ENCODE data around the gene HNRNPUL1.
A peak's percentile ranks its signal among the peaks of the same experiment; 100 is the strongest.
"Not testable (repeated sequence)": the region's sequence is repeated elsewhere in the genome, so short reads cannot be mapped to it uniquely, and the experiment has no call there.

Gene HNRNPUL1

GRCh38 chr19:41334793-41335192 lies 70.6 kb downstream of the HNRNPUL1 start:
- DNase-seq (ENCODE audit: low read depth) = no peak
- no peak for TF ChIP-seq CTCF (conservative IDR thresholded peaks at IDR 0.05; ENCODE audit: control insufficient read depth, insufficient read depth, low read depth, low read length)

DNA sequence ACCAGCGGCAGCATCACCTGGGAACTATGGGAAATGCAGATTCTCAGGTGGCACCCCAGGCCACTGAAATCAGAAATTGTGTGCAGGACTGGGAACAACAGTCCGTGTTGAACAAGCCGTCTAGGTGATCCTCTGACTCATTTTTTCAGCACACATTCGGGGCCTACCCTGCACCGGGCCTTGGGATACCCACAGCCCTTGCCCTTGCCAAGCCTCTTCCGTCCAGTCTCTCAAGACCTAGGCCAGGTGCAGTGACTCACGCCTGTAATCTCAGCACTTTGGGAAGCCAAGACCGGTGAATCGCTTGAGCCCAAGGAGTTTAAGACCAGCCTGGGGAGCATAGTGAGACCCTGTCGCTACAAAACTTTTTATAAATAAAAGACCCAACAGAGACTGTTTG lies 71.3 kb downstream of the HNRNPUL1 start:
- TF ChIP-seq CTCF (conservative IDR thresholded peaks at IDR 0.05; ENCODE audit: control insufficient read depth, insufficient read depth, low read depth, low read length) = no peak
- no peak for DNase-seq (ENCODE audit: low read depth)
- H3K4me3 ChIP-seq (ENCODE audit: control insufficient read depth, low read depth, low read length) = no peak overlapping the region

More at GRCh38 chr19:41334793-41335192, 70.6 kb downstream of the HNRNPUL1 start:
- H3K4me3 ChIP-seq (ENCODE audit: control insufficient read depth, low read depth, low read length) = no peak overlapping the region

GRCh38 chr19:41339936-41340335 lies 75.8 kb downstream of the HNRNPUL1 start:
- no peak overlapping the region for H3K4me3 ChIP-seq (ENCODE audit: control insufficient read depth, low read depth, low read length)
- no peak for DNase-seq (ENCODE audit: low read depth)
- no peak for TF ChIP-seq CTCF (conservative IDR thresholded peaks at IDR 0.05; ENCODE audit: control insufficient read depth, insufficient read depth, low read depth, low read length)

- no peak for TF ChIP-seq CTCF (conservative IDR thresholded peaks at IDR 0.05; ENCODE audit: control insufficient read depth, insufficient read depth, low read depth, low read length)
- no peak for DNase-seq (ENCODE audit: low read depth)
- no peak overlapping the region for H3K4me3 ChIP-seq (ENCODE audit: control insufficient read depth, low read depth, low read length)
Observed at GRCh38 chr19:41341669-41342490, 77.7 kb downstream of the HNRNPUL1 start.

GRCh38 chr19:41344162-41344561 lies 80.0 kb downstream of the HNRNPUL1 start:
- no peak for TF ChIP-seq CTCF (conservative IDR thresholded peaks at IDR 0.05; ENCODE audit: control insufficient read depth, insufficient read depth, low read depth, low read length)
- no peak overlapping the region for H3K4me3 ChIP-seq (ENCODE audit: control insufficient read depth, low read depth, low read length)
- DNase-seq (ENCODE audit: low read depth) = no peak

DNA sequence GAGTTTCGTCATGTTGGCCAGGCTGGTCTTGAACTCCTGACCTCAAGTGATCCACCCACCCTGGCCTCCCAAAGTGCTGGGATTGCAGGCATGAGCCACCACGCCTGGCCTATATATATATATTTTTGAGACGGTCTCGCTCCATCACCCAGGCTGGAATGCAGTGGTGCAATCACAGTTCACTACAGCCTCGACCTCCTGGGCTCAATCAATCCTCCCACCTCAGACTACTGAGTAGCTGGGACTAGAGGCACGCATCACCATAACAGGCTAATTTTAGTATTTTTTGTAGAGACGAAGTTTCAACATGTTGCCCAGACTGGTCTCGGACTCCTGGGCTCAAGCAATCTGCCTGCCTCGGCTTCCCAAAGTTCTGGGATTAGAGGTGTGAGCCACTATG lies 82.7 kb downstream of the HNRNPUL1 start:
- not testable (repeated sequence) for DNase-seq (ENCODE audit: low read depth)

DNA sequence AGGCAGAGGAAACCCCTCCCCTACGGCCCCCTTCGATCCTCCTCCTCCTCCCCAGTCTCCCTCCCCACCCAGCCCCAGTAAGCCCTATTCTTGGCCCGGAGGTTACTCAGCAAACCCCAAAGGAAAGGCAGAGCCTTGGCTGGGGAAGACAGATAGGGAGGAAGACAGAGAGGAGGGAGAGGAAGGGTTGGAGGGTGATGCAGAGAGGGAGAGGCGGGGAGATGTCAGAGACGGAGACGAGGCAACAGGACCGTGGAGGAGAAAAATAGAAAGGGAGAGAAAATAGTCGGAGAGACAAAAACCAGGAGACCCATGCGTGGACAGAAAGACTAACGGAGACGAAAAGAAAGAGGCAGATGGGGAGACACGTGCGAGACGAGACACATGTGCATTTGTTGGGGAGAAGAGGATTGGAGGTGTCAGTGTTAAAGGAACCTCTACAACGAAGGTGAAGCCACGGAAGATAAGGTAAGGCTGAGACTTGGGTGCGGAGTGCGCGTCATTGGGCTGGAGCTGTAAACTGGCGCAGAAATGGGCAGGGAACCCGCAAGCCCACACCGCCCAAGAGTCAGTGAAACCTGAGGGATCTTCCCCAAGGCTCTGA lies 86.7 kb downstream of the HNRNPUL1 start:
- peak overlapping the region; percentile 89 for H3K4me3 ChIP-seq (ENCODE audit: control insufficient read depth, low read depth, low read length)
- DNase-seq (ENCODE audit: low read depth) = peak; percentile 48
- TF ChIP-seq CTCF (conservative IDR thresholded peaks at IDR 0.05; ENCODE audit: control insufficient read depth, insufficient read depth, low read depth, low read length) = no peak

More for the DNA sequence above, 82.7 kb downstream of the HNRNPUL1 start:
- not testable (repeated sequence) for H3K4me3 ChIP-seq (ENCODE audit: control insufficient read depth, low read depth, low read length)

Measured in fibroblast of mammary gland (primary cell).